Measurements from ENCODE around the gene CHST12. TPM values are rescaled to one million over a fixed set of nuclear protein-coding genes. Genes with fewer than 3 reads are reported as not detected.

The CHST12 gene
- total RNA-seq, 1 experiment from 2014 or later, result 18.3 TPM

- H3K4me1 Mint-ChIP-seq, result peaks cover 18% of the 10 kb centered on the region
- H3K36me3 Mint-ChIP-seq, result no peaks in the 10 kb centered on the region
- no peak within 1 kb of the TSS for H3K27ac Mint-ChIP-seq
- no peaks in the 10 kb centered on the region for H3K27me3 Mint-ChIP-seq (ENCODE audit: low read depth)
- no peaks in the 10 kb centered on the region for H3K9me3 Mint-ChIP-seq
- DNase-seq (ENCODE audit: low spot score) (no peak), ATAC-seq (no peak)
- ChIA-PET POLR2A (no interaction called here), CTCF (interaction anchor here (0.5 to 5.0 kb wide), 3 partner anchors 7 to 79 kb away, joined by 3 to 34 read pairs (median 4); partner anchors contain the start of gene BRAT1)
- no peak for TF ChIP-seq TP53 (CRISPR knock-in tag; IDR thresholded peaks at IDR 0.05)
- no peak for TF ChIP-seq ARID4B (CRISPR knock-in tag; IDR thresholded peaks at IDR 0.05; ENCODE audit: borderline replicate concordance)
- no peak for TF ChIP-seq ELF4 (CRISPR knock-in tag; IDR thresholded peaks at IDR 0.05; ENCODE audit: low read depth)
- TF ChIP-seq SOX15 (CRISPR knock-in tag; IDR thresholded peaks at IDR 0.05), result no peak
- no peak for TF ChIP-seq USF2 (CRISPR knock-in tag; IDR thresholded peaks at IDR 0.05)
- TF ChIP-seq EMX1 (CRISPR knock-in tag; IDR thresholded peaks at IDR 0.05), result no peak
- no peak for TF ChIP-seq ZNF121 (CRISPR knock-in tag; IDR thresholded peaks at IDR 0.05)
- no peak for TF ChIP-seq TCF7 (CRISPR knock-in tag; IDR thresholded peaks at IDR 0.05; ENCODE audit: low read depth)
- TF ChIP-seq ZNF138 (CRISPR knock-in tag; conservative IDR thresholded peaks at IDR 0.05), result no peak
- no peak for TF ChIP-seq E2F4 (CRISPR knock-in tag; IDR thresholded peaks at IDR 0.05; ENCODE audit: borderline replicate concordance, low read depth)
- TF ChIP-seq ZNF425 (CRISPR knock-in tag; conservative IDR thresholded peaks at IDR 0.05), result no peak
- TF ChIP-seq TEAD1 (CRISPR knock-in tag; IDR thresholded peaks at IDR 0.05), result no peak
- no peak for TF ChIP-seq ZNF281 (CRISPR knock-in tag; IDR thresholded peaks at IDR 0.05)
- no peak for TF ChIP-seq CDX4 (CRISPR knock-in tag; IDR thresholded peaks at IDR 0.05; ENCODE audit: borderline replicate concordance)
- no peak for TF ChIP-seq KAT7 (CRISPR knock-in tag; IDR thresholded peaks at IDR 0.05; ENCODE audit: borderline replicate concordance)
- no peak for TF ChIP-seq IRF2 (CRISPR knock-in tag; IDR thresholded peaks at IDR 0.05; ENCODE audit: borderline replicate concordance, low read depth)
- no peak within 1 kb of the TSS for H3K4me3 Mint-ChIP-seq
Observed at GRCh38 chr7:2476298-2476697, 72.9 kb downstream of the CHST12 start, which contains the start of gene GRIFIN. GRIFIN (minus strand) TSS chr7:2476398; CDS start chr7:2476383, 15 bp downstream.

Data from WTC11 (cell line).